Bronchial epithelial cell (primary cell): ENCODE measurements around the gene THSD4. TPM values are rescaled to one million over a fixed set of nuclear protein-coding genes. Genes with fewer than 3 reads are reported as not detected.

Experiments
- DNase-seq: peaks from one replicate; pipeline ENCODE4 v3.0.0-alpha.2; 2010; ENCODE audit warnings: low read depth
- FAIRE-seq: peaks from 2 replicates; lab custom pipeline; 2011; peaks lifted over from hg19 to GRCh38; lab: Jason Lieb, UNC
- H3K27me3 ChIP-seq: 2 replicates; pipeline ENCODE4 v1.5.1; 2011; ENCODE audit warnings: low read length; ENCODE audit not compliant: control insufficient read depth, insufficient read depth
- H3K36me3 ChIP-seq: 2 replicates; pipeline ENCODE4 v1.5.1; 2011; ENCODE audit warnings: low read length; ENCODE audit not compliant: control insufficient read depth, insufficient read depth
- H3K4me3 ChIP-seq: 2 replicates; pipeline ENCODE4 v1.5.1; 2011; ENCODE audit warnings: mild to moderate bottlenecking, low read depth, low read length, control low read depth
- CTCF ChIP-seq: IDR thresholded peaks from 2 replicates; pipeline ENCODE4 v1.5.1; 2011; ENCODE audit warnings: mild to moderate bottlenecking, moderate library complexity, low read length, control low read depth, inconsistent platforms; ENCODE audit not compliant: insufficient read depth, severe bottlenecking
- total RNA-seq: library from RNA; depleted of rRNA; stranded (reverse); fragments of >200 nt; gene quantifications from 2 replicates; pipeline ENCODE4 v1.2.1, GENCODE V29; 2014

THSD4 gene
- total RNA-seq, 1 donor from 2014 or later, result 14.5 TPM

- Histone ChIP-seq H3K4me3 (no peak overlapping the region), H3K27me3 (no peaks in the 10 kb centered on the region), H3K36me3 (no peaks in the 10 kb centered on the region)
- no peak for TF ChIP-seq CTCF
- FAIRE-seq (no peak), DNase-seq (peak; percentile 40)
Measured at GRCh38 chr15:71755092-71755970, 640.1 kb downstream of the THSD4 start.

- no peak for TF ChIP-seq CTCF
- FAIRE-seq (no peak), DNase-seq (no peak)
- H3K4me3 ChIP-seq, result no peak overlapping the region
- no peaks in the 10 kb centered on the region for H3K36me3 ChIP-seq
- H3K27me3 ChIP-seq, result no peaks in the 10 kb centered on the region
Measured at GRCh38 chr15:71756599-71757352, 641.5 kb downstream of the THSD4 start.

- H3K36me3 ChIP-seq, result no peaks in the 10 kb centered on the region
- DNase-seq, result no peak
- H3K4me3 ChIP-seq, result no peak overlapping the region
- no peak for TF ChIP-seq CTCF
- no peak for FAIRE-seq
- H3K27me3 ChIP-seq, result no peaks in the 10 kb centered on the region
Measured at GRCh38 chr15:71757741-71758530, 642.7 kb downstream of the THSD4 start.

- no peak for TF ChIP-seq CTCF
- DNase-seq (no peak), FAIRE-seq (no peak)
- no peaks in the 10 kb centered on the region for H3K36me3 ChIP-seq
- no peak overlapping the region for H3K4me3 ChIP-seq
- H3K27me3 ChIP-seq, result no peaks in the 10 kb centered on the region
Measured at GRCh38 chr15:71758711-71759110, 643.4 kb downstream of the THSD4 start.

- Histone ChIP-seq H3K4me3 (no peak overlapping the region), H3K36me3 (no peaks in the 10 kb centered on the region), H3K27me3 (no peaks in the 10 kb centered on the region)
- DNase-seq (no peak), FAIRE-seq (no peak)
- no peak for TF ChIP-seq CTCF
Measured at GRCh38 chr15:71760852-71761251, 645.6 kb downstream of the THSD4 start.
